Peyer's patch (tissue), 4 donors: Measurements from ENCODE around the gene CERS6. TPM values are rescaled to one million over a fixed set of nuclear protein-coding genes. Genes with fewer than 3 reads are reported as not detected.

Source experiments
- DNase-seq, 3 donors: peaks; one replicate each; pipeline ENCODE4 v3.0.0-alpha.2; 2017 to 2019
- H3K27ac ChIP-seq, 4 donors: fragments of 200-600 bp; sonication (generic); one replicate each; pipeline ENCODE4 v1.5.1; 2016 to 2019
- H3K27me3 ChIP-seq, 2 donors: fragments of 200-600 bp; sonication (generic); one replicate each; pipeline ENCODE4 v1.5.1; 2019
- H3K36me3 ChIP-seq, 3 donors: fragments of 200-600 bp; sonication (generic); one replicate each; pipeline ENCODE4 v1.5.1; 2016 to 2019
- H3K4me1 ChIP-seq, 4 donors: fragments of 200-600 bp; sonication (generic); one replicate each; pipeline ENCODE4 v1.5.1; 2016 to 2019
- H3K4me3 ChIP-seq, 4 donors: fragments of 200-600 bp; sonication (generic); 1 replicate in 3 of 4; 2 replicates in 1 of 4; pipeline ENCODE4 v1.5.1; 2016 to 2019; ENCODE audit warnings: mild to moderate bottlenecking in 1 of 4
- H3K9me3 ChIP-seq, 4 donors: fragments of 200-600 bp; sonication (generic); one replicate each; pipeline ENCODE4 v1.5.1; 2016 to 2019; ENCODE audit warnings: mild to moderate bottlenecking in 1 of 4
- CTCF ChIP-seq, 6 experiments: fragments of 450-650 bp in 4 of 6; fragments of 200-600 bp in 2 of 6; sonication (generic) in 1 of 6; IDR thresholded peaks; one replicate each; pipeline ENCODE4 v1.5.1; 2017 to 2019; ENCODE audit warnings: antibody characterized with exemption in 6 of 6, mild to moderate bottlenecking in 3 of 6, moderate library complexity in 1 of 6
- POLR2A ChIP-seq, 2 donors: fragments of 450-650 bp; IDR thresholded peaks; one replicate each; pipeline ENCODE4 v1.5.1; 2017; ENCODE audit warnings: antibody characterized with exemption in 2 of 2, mild to moderate bottlenecking in 2 of 2, moderate library complexity in 2 of 2
- total RNA-seq, 4 donors: library from RNA; depleted of rRNA; stranded (reverse); fragments of >200 nt; gene quantifications; one replicate each; pipeline ENCODE4 v1.1.0, GENCODE V29; 2016

The CERS6 gene
- total RNA-seq, 4 donors from 2014 or later = 28.1 to 110 (median 96.7) TPM

GRCh38 chr2:168640039-168640438 is 184.0 kb downstream of the CERS6 start:
- no peak for DNase-seq
- Histone ChIP-seq H3K27ac (peak overlapping the region in 2 of 4 donors; percentile 68 to 77), H3K4me3 (no peak overlapping the region), H3K4me1 (peaks cover 0 to 18% (median 0%) of the 10 kb centered on the region in 4 donors), H3K9me3 (no peaks in the 10 kb centered on the region), H3K27me3 (no peaks in the 10 kb centered on the region), H3K36me3 (no peaks in the 10 kb centered on the region)
- TF ChIP-seq CTCF (IDR thresholded peaks at IDR 0.05) (no peak), POLR2A (IDR thresholded peaks at IDR 0.05) (no peak)

DNA sequence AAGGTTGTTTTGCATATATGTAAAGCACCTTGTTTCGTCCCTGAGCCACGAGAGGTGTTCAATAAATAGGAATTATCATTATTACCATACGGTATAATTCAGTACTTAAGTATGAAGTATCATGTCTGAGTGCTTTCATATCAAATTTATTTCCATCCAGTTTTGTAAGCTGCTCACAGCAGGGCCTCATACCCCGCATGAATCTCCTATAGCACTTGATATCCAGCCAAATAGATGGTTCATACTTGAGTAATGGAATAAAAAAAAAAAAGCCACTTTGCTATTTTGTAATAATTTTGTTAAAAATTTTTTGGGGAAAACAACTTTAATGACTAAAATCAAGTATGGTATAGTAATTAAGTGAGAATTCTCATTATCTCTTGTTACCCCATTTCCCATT is 185.6 kb downstream of the CERS6 start:
- DNase-seq = no peak
- no peaks in the 10 kb centered on the region for H3K36me3 ChIP-seq
- TF ChIP-seq POLR2A (IDR thresholded peaks at IDR 0.05) (no peak), CTCF (IDR thresholded peaks at IDR 0.05) (no peak)
- no peak overlapping the region for H3K27ac ChIP-seq
- H3K9me3 ChIP-seq = no peaks in the 10 kb centered on the region
- peaks cover 0 to 12% (median 0%) of the 10 kb centered on the region in 4 donors for H3K4me1 ChIP-seq
- H3K4me3 ChIP-seq = no peak overlapping the region
- no peaks in the 10 kb centered on the region for H3K27me3 ChIP-seq

DNA sequence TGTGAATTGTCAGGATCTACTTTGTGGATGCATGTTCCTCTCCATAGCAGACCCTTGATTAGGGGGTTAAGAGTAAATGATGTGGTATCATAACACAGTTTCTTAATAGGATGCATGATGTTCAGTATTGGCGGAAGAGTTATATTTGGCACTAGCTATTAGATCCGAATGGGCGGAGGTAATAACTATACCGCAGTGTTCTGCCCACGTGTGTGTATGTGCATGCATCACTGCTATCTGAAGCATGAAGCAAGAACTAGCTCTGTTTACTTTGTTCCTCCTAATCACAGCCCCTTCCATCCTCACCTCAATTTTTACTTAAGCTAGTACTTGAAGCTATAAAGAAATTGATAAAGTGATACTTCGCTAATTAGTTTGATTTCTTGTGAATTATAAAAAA is 186.8 kb downstream of the CERS6 start:
- no peak overlapping the region for H3K4me3 ChIP-seq
- no peaks in the 10 kb centered on the region for H3K36me3 ChIP-seq
- no peak overlapping the region for H3K27ac ChIP-seq
- no peak for TF ChIP-seq POLR2A (IDR thresholded peaks at IDR 0.05)
- no peak for DNase-seq
- H3K4me1 ChIP-seq = peaks cover 0 to 12% (median 0%) of the 10 kb centered on the region in 4 donors
- H3K9me3 ChIP-seq = no peaks in the 10 kb centered on the region
- no peaks in the 10 kb centered on the region for H3K27me3 ChIP-seq

DNA sequence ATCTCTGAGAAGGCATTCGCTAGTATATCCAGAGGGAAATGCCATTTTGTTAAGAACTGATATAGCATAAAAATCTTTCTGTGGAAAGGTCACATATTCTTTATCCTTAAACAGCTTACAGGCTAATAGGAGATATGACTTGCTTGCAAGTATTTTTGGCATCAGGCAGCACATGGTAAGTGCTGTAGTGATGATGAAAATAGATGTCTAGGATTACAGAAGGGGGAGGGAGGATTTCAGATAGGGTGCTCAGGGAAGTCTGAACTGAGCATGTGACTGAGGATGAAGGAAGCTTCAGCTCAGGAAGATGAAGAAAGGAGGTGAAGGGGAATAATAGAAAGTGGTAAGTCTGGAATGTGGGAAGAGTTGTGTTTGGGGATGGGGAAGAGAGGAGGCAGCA is 187.9 kb downstream of the CERS6 start:
- no peaks in the 10 kb centered on the region for H3K36me3 ChIP-seq
- no peak overlapping the region for H3K27ac ChIP-seq
- H3K4me1 ChIP-seq = peaks cover 0 to 13% (median 0%) of the 10 kb centered on the region in 4 donors
- H3K9me3 ChIP-seq = no peaks in the 10 kb centered on the region
- DNase-seq = no peak
- H3K4me3 ChIP-seq = no peak overlapping the region
- H3K27me3 ChIP-seq = no peaks in the 10 kb centered on the region
- TF ChIP-seq CTCF (IDR thresholded peaks at IDR 0.05) (no peak), POLR2A (IDR thresholded peaks at IDR 0.05) (no peak)

- H3K27me3 ChIP-seq = no peaks in the 10 kb centered on the region
- TF ChIP-seq CTCF (IDR thresholded peaks at IDR 0.05) (no peak), POLR2A (IDR thresholded peaks at IDR 0.05) (no peak)
- no peak for DNase-seq
- H3K4me1 ChIP-seq = peaks cover 0 to 20% (median 0%) of the 10 kb centered on the region in 4 donors
- H3K4me3 ChIP-seq = no peak overlapping the region
- no peaks in the 10 kb centered on the region for H3K9me3 ChIP-seq
- no peak overlapping the region for H3K27ac ChIP-seq
- no peaks in the 10 kb centered on the region for H3K36me3 ChIP-seq
Measured at GRCh38 chr2:168645696-168646338, 189.7 kb downstream of the CERS6 start.

DNA sequence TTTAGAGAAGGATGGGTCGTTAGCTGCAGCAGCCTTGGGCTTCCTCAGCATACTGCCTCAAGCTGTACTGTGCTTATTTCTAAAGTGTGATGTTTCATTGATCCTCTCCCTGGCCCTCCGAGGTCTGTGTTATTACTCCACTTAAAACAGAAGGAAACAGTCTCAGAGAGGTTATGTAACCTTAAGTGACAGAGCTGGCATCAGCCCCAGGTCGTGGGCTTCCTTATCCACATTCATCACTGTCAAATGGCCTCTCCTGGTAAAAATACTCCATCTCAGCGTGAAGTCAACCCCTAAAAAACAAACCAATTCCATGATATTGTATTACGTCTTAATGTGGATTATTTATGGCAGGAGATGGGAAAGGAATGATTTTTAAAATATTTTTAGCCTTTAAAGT is 193.0 kb downstream of the CERS6 start:
- H3K4me1 ChIP-seq = peaks cover 0 to 26% (median 0%) of the 10 kb centered on the region in 4 donors
- no peak for DNase-seq
- no peak for TF ChIP-seq CTCF (IDR thresholded peaks at IDR 0.05)
- no peak for TF ChIP-seq POLR2A (IDR thresholded peaks at IDR 0.05)
- H3K36me3 ChIP-seq = no peaks in the 10 kb centered on the region
- H3K27ac ChIP-seq = no peak overlapping the region
- H3K4me3 ChIP-seq = no peak overlapping the region
- no peaks in the 10 kb centered on the region for H3K9me3 ChIP-seq
- no peaks in the 10 kb centered on the region for H3K27me3 ChIP-seq
